ENCODE measurements around the gene SRPX. TPM values are rescaled to one million over a fixed set of nuclear protein-coding genes. Genes with fewer than 3 reads are reported as not detected.

SRPX gene
- total and polyA plus RNA-seq, 7 donors, result 8.3 to 42.1 (median 17.2) TPM

DNA sequence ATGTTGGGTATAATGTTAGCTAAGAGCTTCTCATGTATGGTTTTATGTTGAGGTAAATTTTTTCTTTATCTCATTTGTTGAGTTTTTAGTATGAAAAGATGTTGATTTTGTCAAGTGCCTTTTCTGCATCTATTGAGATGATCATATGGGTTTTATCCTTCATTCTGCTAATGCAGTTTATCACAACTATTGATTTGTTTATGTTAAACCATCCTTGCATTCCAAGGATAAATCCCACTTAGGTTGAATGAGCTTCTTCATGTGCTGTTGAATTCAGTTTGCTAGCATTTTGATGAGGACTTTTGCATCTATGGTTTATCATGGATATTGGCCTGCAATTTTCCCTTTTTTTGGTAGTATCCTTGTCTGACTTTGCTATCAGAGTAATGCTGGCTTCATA is 121.0 kb downstream of the SRPX start:
- no peak for ATAC-seq

More for the DNA sequence above, 121.0 kb downstream of the SRPX start:
- H3K4me3 ChIP-seq, result no peak overlapping the region
- intact Hi-C loops (cut with DNase I), result no loop called here
- no peaks in the 10 kb centered on the region for H3K9me3 ChIP-seq
- no peaks in the 10 kb centered on the region for H3K36me3 ChIP-seq (ENCODE audit: insufficient read depth in 1 of 2, low read depth in 1 of 2)
- H3K27me3 ChIP-seq (ENCODE audit: insufficient read depth in 3 of 3, low read length in 2 of 3), result peaks cover 0 to 11% (median 0%) of the 10 kb centered on the region in 3 donors
- H3K4me1 ChIP-seq, result no peaks in the 10 kb centered on the region
- H3K27ac ChIP-seq, result no peak overlapping the region
- DNase-seq, result no peak
- TF ChIP-seq, protein P1, sequence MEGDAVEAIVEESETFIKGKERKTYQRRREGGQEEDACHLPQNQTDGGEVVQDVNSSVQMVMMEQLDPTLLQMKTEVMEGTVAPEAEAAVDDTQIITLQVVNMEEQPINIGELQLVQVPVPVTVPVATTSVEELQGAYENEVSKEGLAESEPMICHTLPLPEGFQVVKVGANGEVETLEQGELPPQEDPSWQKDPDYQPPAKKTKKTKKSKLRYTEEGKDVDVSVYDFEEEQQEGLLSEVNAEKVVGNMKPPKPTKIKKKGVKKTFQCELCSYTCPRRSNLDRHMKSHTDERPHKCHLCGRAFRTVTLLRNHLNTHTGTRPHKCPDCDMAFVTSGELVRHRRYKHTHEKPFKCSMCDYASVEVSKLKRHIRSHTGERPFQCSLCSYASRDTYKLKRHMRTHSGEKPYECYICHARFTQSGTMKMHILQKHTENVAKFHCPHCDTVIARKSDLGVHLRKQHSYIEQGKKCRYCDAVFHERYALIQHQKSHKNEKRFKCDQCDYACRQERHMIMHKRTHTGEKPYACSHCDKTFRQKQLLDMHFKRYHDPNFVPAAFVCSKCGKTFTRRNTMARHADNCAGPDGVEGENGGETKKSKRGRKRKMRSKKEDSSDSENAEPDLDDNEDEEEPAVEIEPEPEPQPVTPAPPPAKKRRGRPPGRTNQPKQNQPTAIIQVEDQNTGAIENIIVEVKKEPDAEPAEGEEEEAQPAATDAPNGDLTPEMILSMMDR (IDR thresholded peaks at IDR 0.05), result no peak

Other genes with a start within 250 kb of the SRPX start
- gene SYTL5, start 214.3 kb downstream of the SRPX start, total RNA-seq, result not detected
- under 1 TPM in 1 of 3 donors, not detected in 2; 0.01 TPM for gene SYTL5, start 214.3 kb downstream of the SRPX start, polyA plus RNA-seq
- gene RPGR, start 106.6 kb upstream of the SRPX start, total RNA-seq, result 10 to 100 TPM in 2 of 4 donors, 1 to 10 TPM in 2; 4.0 to 19.7 (median 7.7) TPM
- 10 to 100 TPM in 1 of 3 donors, 1 to 10 TPM in 2; 7.2 to 26.8 (median 9.6) TPM for gene RPGR, start 106.6 kb upstream of the SRPX start, polyA plus RNA-seq
- under 1 TPM in 3 of 4 donors, not detected in 1; 0.14 to 0.29 (median 0.17) TPM for gene OTC, start 131.7 kb upstream of the SRPX start, total RNA-seq
- under 1 TPM; 0.08 to 0.34 (median 0.25) TPM for gene OTC, start 131.7 kb upstream of the SRPX start, polyA plus RNA-seq

Measured in psoas muscle (tissue), 8 donors.